Midbrain (tissue), 1 donor: ENCODE data around the gene CERS5.

Experiments
- DNase-seq: peaks from one replicate; lab custom pipeline; 2025; lab: John Stamatoyannopoulos, UW

The CERS5 gene, protein sequence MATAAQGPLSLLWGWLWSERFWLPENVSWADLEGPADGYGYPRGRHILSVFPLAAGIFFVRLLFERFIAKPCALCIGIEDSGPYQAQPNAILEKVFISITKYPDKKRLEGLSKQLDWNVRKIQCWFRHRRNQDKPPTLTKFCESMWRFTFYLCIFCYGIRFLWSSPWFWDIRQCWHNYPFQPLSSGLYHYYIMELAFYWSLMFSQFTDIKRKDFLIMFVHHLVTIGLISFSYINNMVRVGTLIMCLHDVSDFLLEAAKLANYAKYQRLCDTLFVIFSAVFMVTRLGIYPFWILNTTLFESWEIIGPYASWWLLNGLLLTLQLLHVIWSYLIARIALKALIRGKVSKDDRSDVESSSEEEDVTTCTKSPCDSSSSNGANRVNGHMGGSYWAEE

DNA sequence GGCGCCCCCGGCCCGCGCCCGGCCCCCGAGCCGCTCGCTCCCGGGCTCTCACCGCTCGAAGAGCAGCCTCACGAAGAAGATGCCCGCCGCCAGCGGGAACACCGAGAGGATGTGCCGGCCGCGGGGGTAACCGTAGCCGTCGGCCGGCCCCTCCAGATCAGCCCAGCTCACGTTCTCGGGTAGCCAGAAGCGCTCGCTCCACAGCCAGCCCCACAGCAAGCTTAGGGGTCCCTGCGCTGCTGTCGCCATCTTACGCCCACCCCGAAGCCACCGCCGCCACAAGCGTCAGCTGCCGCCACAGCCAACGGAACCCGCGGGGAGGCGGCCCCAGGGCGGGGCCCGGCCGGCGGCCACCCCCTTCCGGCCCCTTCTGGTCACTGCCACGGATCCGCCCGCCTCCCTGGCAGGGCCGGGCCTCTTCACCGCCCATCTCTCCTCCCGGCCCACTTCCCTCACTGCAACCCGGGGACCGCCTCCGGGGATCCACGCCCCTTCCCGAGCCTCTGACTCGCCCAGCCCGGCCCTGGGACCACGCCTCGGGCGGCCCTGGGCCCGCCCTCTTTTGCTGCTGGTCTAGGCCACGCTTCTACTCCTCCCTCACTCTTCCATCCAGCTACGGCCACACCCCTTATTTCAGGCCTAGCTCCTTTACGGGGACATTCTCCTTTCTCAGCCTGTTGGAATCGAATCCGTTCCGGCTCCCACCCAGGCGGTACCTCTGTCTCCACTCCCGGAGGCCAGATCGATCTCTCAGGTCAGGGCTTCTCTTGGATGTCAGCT, at the start of gene CERS5:
Gene CERS5 (minus strand): TSS at position 321 of the 780 bp plus-strand sequence. CDS start 72 bp downstream, at position 249.
- peak; percentile 96 for DNase-seq

DNA sequence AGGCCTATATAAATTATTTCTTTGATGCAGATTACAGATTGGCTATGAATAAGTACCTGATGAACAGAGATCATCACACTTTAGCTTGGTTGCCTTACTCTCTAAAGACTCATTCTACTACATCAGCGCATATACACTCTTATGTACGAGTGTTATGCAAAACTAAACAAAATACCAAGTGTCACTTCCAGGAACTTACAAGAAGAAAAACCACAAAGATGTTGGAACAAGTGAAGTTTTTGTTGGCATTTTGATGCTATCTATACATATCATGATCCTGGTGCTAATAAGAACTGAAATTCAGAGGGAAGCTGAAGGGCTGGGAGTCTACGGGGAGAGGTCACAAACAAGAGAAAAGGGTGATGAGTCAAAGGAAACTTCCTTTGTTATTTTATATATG, 47.9 kb upstream of the CERS5 start:
- no peak for DNase-seq

DNA sequence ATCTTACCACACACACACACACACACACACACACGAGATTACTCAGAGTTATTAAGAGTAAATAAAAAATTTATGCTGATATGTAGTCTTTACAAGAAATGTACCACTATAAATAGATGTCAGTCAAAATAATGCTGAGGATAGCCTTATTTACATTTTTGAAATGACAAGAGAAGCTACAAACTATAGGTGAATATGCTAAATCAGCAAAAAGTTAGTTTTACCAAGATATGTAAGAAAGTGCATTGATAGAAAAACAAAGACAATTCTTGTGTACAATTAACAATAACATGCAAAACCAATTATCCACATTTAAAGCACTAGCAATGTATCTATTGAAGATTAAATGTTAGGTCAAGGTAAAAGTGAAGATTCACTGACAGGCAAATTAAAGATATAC, 46.8 kb upstream of the CERS5 start:
- DNase-seq: no peak

GRCh38 chr12:50213439-50213838, 46.3 kb upstream of the CERS5 start:
- no peak for DNase-seq

DNA sequence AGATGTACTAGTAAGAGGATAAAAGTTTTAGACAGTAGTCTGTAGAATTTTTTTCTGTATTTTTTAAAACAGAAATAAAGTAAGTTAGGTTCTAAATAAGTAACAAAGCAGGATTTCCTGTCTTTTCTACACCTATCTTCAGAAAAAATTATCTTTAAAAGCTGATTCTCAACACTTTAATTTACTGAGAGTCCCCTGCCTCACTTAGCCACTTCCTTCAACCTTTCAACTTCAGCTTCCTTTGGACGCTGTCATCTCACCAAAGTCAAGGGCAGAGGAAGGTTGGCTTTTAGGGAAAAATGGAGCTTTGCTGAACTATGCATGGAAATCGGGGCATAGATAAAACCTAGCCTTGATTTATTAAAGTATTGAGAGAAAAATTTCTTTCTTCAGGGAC, 44.9 kb upstream of the CERS5 start:
- DNase-seq: no peak

- no peak for DNase-seq
Observed at GRCh38 chr12:50211392-50212070, 44.4 kb upstream of the CERS5 start.

- no peak for DNase-seq
Observed at GRCh38 chr12:50207424-50207823, 40.3 kb upstream of the CERS5 start.

GRCh38 chr12:50205648-50206047, 38.5 kb upstream of the CERS5 start:
- no peak for DNase-seq

- DNase-seq: no peak
Observed at GRCh38 chr12:50203691-50204090, 36.5 kb upstream of the CERS5 start.

GRCh38 chr12:50201987-50202521, 34.9 kb upstream of the CERS5 start:
- no peak for DNase-seq

DNA sequence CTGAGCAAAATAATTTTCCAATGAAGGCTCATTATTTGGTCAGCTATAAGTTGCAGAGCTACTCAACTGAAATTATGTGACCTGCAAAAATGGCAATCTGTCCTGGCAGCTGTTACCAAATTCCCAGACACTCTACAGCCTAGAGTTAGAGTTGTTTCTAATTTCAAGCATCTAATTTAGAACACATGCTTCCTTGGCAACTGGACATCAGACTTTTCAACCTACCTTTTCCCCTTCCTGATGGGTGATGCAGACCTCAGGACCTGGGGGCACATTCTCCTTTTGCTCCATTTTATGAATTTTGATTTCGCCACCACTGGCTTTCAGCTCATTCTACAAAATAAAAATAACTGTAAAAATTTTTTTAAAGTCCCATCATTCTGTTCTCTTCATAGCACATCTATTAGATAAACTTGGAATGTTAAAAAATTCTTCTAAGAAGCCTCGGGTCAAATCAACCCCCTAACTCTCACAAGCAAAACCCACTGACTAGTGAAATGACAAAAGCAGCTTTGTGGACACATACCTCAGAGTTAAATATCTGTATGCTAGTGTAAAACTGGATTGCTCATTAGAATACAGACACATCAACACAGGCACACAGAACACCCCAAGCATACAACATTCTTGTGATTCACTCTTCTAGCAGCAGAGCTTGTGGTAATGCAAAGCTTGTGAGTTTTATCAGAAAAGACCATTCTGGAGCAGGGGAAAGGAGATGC, 33.5 kb upstream of the CERS5 start:
- no peak for DNase-seq

GRCh38 chr12:50198829-50199228, 31.7 kb upstream of the CERS5 start:
- DNase-seq: no peak

DNA sequence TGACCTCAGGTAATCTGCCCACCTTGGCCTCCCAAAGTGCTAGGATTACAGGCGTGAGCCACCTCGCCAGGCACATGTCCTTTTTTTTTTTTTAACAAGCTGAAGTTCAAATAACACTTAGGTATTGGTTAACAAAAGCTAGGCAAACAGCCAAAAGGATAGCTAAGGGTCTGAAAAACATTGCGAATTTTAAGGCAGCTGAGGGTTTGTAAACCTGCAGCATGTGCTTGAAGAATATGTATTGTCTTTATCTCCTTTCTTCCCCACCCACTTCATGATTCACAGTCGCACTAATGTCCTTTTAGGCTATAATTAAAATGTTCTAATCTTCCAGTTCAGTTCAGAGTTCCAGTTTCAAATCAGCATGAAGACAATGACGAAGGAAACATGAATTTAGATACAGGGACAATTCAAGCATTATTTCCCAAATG, 30.1 kb upstream of the CERS5 start:
- no peak for DNase-seq

DNA sequence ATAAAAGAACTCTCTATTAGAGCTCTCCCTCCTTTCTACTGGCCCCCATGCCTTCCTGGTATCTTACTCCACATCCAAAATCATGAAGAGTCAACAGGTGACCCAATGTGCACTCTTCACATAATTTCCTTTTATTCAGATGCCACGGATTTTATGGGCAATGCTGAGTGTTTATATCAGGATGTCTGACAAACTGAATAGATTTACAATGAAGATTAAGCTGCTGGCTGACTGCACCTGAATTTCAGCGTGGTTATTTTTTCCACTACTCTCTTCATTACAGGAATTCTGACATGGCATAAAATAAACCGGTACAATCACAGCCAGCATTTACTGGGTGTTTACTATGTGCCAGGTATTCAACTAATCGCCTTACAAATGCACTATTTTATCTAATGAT, 29.4 kb upstream of the CERS5 start:
- DNase-seq: no peak

DNA sequence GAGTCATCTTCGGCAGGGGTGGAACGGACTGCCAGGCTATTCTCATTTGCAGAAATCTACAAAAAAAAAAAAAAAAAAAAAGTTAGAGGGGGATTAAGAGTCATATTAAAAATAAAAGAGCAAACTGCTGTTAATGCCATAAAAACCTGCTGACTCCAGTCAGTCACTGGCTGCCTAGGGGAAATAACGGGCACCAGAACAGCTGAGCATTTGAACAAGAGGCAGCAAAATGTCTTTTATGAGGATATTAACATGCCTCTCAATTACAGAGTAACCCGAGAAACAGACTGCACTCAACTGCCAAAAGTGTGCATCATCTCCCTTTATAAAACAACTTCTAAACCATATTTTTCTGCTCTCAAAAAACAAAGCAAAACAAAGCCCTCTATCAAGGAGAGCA, 28.7 kb upstream of the CERS5 start:
- DNase-seq: no peak

DNA sequence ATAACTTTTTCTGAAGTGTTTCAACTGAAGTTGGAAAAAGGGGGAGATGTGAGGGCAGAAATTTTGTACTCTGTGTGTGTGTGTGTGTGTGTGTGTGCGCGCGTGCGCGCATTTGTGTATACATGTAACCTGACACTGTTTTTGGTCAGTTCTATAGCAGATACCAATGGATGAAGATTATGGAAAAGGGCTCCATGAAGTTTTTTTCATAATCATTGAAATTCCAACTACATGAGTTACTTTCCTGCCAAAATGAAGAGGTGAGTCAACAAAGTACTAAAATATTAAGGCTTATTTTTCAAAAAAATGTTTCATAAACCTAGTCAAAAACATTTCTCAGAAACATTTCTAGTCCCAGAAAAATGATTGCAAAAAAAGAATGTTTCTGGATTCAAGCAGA, 25.7 kb upstream of the CERS5 start:
- no peak for DNase-seq

GRCh38 chr12:50192236-50192635, 25.1 kb upstream of the CERS5 start:
- DNase-seq: no peak

GRCh38 chr12:50190859-50191258, 23.7 kb upstream of the CERS5 start:
- DNase-seq: no peak

GRCh38 chr12:50188875-50189575, 21.9 kb upstream of the CERS5 start:
- DNase-seq: no peak

DNA sequence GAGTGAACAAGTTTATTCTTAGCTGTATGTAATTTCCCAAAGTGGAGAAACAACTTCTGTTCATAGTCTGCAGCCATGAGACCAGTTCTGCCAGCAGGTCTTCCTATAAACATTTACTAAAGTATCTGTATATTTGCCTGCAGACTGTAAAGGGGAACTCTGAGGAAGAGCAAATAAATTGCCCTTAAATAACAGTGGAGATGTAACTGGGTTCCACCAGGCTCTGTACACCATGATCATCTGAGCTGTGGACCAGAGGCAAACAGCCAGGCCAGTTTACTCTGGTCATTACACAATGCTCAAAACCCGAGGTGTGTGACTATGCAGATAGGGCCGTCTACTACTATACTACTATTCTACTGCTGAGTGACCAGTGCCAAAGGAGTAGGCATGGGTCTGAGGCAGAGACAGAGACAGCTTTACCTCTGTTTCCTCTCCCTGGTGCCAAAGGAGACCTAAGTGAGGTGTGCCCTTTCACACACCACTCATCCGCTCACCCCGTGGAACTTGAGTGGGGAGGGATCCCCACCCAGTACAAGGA, 21.1 kb upstream of the CERS5 start:
- no peak for DNase-seq
